Posterior cingulate gyrus (tissue), 11 donors: ENCODE results near the gene SORCS3.

Source experiments
- DNase-seq, 10 donors: peaks; one replicate each; pipeline versions ENCODE4 v3.0.0 to v3.0.0-alpha.2; 2020 to 2021; ENCODE audit warnings: mixed read lengths in 3 of 10
- intact Hi-C: fragments of 100-400 bp; cut with DNase I; formaldehyde crosslinking; loops from one replicate; pipeline ENCODE4 v1.15.1; 2023

The SORCS3 gene

GRCh38 chr10:105237685-105238084 lies 596.6 kb downstream of the SORCS3 start:
- DNase-seq = no peak
- intact Hi-C loops = no loop called here

- peak in 5 of 10 donors; percentile 18 to 82 (median 34) for DNase-seq
- intact Hi-C loops = no loop called here
Measured at GRCh38 chr10:105239311-105240219, 598.5 kb downstream of the SORCS3 start.

- DNase-seq = no peak
- intact Hi-C loops = no loop called here
Measured at GRCh38 chr10:105241254-105241653, 600.2 kb downstream of the SORCS3 start.

DNA sequence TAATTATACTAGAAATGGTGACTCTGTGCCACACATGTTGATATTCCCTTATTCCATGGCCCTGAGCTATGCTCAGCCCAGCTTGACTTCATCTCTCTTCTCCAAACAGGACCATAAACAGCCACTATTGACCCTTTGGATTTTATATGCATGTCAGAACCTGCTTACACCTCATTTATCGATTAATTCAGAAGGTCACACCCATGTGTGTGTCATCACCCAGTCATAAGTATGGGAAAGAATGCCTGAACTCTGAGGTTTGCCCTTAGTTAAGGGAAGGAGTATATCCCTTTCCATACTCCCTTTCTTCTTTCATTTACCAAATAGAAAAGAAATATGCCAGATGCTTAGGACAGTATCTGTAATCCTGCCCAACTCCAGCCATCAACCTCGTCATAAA lies 602.3 kb downstream of the SORCS3 start:
- DNase-seq = no peak
- intact Hi-C loops = no loop called here

GRCh38 chr10:105243825-105244224 lies 602.7 kb downstream of the SORCS3 start:
- intact Hi-C loops = no loop called here
- DNase-seq = no peak

GRCh38 chr10:105247831-105248499 lies 606.9 kb downstream of the SORCS3 start:
- intact Hi-C loops = no loop called here
- DNase-seq = no peak

- intact Hi-C loops = no loop called here
Measured at GRCh38 chr10:105252911-105253310, 611.8 kb downstream of the SORCS3 start.

GRCh38 chr10:105253515-105254212 lies 612.6 kb downstream of the SORCS3 start:
- no peak for DNase-seq
- intact Hi-C loops = no loop called here

More at GRCh38 chr10:105252911-105253310, 611.8 kb downstream of the SORCS3 start:
- no peak for DNase-seq

GRCh38 chr10:105258036-105258673 lies 617.1 kb downstream of the SORCS3 start:
- intact Hi-C loops = no loop called here
- no peak for DNase-seq

GRCh38 chr10:105258674-105259065 lies 617.6 kb downstream of the SORCS3 start:
- DNase-seq = no peak
- intact Hi-C loops = no loop called here

GRCh38 chr10:105259201-105259600 lies 618.1 kb downstream of the SORCS3 start:
- DNase-seq = no peak
- intact Hi-C loops = no loop called here

GRCh38 chr10:105262666-105263065 lies 621.6 kb downstream of the SORCS3 start:
- intact Hi-C loops = no loop called here

GRCh38 chr10:105266966-105267539 lies 626.0 kb downstream of the SORCS3 start:
- no peak for DNase-seq
- intact Hi-C loops = no loop called here

More at GRCh38 chr10:105262666-105263065, 621.6 kb downstream of the SORCS3 start:
- DNase-seq = no peak

DNA sequence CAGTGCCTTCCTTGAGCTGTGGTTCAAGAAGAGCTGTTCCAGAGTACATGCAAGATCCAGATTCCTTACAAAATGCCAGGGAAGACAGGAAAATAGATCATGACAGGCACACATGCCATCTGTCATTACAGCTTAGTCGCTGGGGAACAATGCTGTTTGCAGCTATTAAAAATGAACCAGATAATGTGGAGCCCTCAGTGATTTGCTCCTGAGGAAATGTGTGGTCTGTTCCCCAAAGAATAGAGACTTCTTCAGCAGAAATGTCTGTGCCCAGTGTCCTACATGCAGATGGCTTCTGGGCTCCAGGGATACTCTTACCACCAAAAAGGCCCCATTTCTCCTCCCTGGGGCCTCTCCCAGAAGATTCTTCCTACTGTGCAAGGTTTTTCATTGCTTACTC lies 627.9 kb downstream of the SORCS3 start:
- intact Hi-C loops = no loop called here
- no peak for DNase-seq

DNA sequence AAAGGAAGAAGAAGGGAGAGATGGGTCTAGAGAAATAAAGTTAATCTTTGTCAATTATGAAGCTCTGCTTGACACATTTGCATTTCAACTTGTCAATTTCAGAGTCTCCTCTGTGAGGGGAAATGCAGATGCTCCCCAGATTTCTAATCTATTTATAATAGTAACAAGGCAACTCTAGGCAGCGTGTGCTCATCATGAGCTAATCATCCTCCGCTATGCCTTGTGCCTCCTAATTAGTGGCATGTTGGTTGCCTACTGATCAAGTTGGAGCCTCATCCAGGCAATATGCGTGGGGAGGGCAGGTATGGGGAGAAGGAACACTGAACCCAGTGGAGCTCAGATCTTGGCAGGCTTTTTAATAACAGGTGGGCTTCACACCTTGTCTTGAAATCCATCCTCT lies 628.6 kb downstream of the SORCS3 start:
- DNase-seq = no peak
- intact Hi-C loops = no loop called here

DNA sequence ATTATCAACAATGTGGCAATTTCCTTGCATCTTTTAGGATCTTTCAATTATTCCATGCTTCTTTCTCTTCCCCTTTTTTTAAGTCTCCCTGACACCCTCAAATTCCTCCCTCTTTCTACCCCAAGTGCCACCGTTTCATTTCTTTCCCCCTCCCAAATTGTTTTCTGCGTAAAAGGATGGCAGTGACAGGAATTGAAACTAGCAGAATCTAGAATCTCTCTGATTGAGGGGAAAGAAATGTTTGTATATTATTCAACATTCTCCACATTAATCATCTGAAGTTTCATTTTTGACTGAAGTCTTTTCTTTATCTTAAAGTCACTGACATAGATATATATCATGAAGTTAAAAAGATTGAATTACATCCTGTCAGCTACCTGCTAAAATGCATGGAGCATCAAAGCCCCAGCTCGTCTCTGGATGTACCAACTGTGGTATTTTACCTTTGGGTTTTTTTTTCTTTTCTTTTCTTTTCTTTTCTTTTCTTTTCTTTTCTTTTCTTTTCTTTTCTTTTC lies 633.5 kb downstream of the SORCS3 start:
- intact Hi-C loops = no loop called here
- no peak for DNase-seq

GRCh38 chr10:105278439-105278838 lies 637.3 kb downstream of the SORCS3 start:
- no peak for DNase-seq
- intact Hi-C loops = no loop called here

DNA sequence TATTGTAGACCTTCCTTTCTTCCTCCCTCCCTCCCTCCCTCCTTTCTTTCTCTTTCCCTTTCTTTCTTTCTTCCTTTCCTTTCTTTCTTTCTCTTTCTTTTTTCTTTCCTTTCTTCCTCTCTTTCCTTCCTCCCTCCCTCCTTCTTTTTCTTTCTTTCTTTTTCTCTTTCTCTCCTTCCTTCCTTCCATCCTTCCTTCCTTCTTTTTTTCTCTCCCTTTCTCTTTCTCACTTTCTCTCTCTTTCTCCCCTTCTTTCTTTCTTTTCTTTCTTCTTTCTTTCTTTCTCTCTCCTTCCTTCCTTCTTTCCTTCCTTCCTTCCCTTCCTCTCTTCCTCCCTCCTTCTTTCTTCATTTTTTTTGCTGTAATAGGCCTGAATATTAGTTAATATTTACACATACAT lies 638.0 kb downstream of the SORCS3 start:
- intact Hi-C loops = no loop called here
- no peak for DNase-seq

DNA sequence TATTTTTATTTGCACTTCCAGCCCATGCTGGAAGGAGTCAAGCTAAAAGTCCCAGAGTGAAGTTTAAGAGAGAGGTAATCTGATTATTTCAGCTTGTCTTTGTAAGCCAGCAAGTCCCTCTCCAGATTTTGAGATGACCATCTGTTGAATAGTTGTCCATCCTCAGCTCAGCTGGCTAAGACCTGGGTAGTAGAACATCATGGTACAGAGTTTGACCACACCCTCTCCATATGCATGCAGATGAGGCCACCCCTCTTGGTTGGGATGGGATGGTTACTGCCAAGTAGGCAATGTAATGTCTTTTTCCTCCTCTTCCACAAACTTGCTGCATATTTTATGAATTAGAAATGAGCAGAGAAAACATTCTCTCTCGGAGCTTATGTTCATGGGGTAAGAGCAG lies 639.8 kb downstream of the SORCS3 start:
- intact Hi-C loops = no loop called here
- DNase-seq = no peak
